Activated CD8-positive, alpha-beta memory T cell treated with anti-CD3 and anti-CD28 coated beads for 4 hours (primary cell): ENCODE data around the gene GDPD3.

Experiments
- DNase-seq, 2 donors: peaks; one replicate each; pipeline ENCODE4 v3.0.0-alpha.2; 2020; ENCODE audit warnings: low read depth in 2 of 2

GDPD3 gene

DNA sequence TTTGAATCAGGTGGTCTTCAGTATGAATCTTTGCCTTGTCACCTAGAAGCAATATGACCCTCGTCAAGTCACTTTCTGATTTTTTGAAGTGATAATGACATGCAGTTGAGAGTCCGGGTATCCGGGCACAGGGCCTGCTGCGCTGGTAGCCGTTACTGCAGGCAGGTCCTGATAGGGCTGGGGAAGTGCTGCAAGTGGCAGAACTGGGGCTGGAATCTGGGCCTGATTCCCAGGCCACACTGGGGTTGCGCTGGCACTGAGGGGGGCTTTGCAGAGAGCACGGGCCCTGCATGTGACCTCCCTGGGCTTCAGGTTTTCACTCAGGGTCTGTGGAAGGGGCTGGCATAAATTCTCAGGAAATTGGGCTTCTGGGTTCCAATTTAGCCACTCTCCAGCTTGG lies 34.6 kb downstream of the GDPD3 start:
- DNase-seq: no peak

DNA sequence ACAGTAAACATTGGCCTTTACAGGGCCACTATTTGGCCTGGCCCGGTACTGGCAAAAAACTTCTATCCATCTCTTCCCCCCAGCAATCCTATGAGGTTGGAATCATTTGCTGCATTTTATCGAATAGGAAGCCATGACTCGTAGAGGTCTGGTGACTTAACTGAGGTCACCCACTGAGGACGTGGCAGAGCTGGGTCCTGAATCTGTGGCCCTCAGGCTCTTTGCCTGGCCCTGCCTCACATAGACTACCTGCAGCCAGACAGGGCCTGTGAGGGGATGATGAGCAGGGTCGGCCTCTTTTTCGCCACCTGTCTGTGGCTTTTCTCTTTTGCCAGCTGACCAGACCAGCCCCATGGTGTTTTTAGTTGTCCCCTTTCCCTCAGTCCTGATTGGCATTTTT lies 35.7 kb downstream of the GDPD3 start:
- DNase-seq: no peak

DNA sequence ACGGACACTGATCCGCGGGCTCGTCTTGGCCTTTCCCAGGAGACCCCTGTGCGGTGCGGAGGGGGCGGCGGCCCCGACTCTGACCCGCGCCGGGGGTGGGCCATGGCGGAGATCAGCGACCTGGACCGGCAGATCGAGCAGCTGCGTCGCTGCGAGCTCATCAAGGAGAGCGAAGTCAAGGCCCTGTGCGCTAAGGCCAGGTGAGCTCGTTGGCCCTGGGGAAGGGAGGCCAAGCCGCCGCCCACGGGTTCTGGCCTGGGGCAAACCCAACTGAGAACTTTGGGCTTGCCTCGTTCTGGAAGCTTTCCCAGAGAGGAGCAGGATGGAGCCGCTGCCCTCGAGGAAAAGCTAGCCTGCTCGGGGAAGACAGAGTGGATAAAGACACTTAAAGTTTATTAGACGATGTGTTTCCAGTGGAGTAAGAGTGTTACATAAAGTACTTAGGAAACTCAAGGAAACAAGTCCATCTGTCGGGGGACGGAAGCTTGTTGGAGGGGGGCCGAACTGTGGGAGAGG lies 37.0 kb downstream of the GDPD3 start:
- no peak for DNase-seq

GRCh38 chr16:30075503-30076275 lies 37.6 kb downstream of the GDPD3 start, which contains the start of gene PPP4C:
TSS of gene PPP4C (plus strand) at chr16:30075994. CDS start at chr16:30076378, 384 bp downstream.
- peak; percentile 75 to 81 for DNase-seq

GRCh38 chr16:30070490-30070889 lies 42.8 kb downstream of the GDPD3 start:
- DNase-seq: no peak

- no peak for DNase-seq
Measured at GRCh38 chr16:30069611-30070462, 43.5 kb downstream of the GDPD3 start.

GRCh38 chr16:30068750-30069610 lies 44.4 kb downstream of the GDPD3 start:
- DNase-seq: no peak

DNA sequence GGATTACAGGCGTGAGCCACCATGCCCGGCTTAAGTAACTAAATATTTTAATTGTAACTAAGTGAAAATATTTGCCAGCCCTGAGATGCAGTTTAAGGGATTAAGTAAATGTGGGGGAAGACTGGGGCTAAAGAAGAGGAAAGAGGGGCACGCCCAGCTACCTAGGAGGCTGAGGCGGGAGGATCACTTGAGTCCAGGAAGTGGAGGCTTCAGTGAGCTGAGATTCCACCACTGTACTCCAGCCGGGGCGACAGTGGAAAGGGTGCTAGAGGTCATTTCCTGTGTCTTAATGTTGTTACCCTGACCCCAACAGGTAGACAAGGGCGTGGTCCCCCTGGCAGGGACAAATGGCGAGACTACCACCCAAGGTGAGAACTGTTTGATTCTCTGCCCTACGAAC lies 45.0 kb downstream of the GDPD3 start:
- DNase-seq: no peak

GRCh38 chr16:30067584-30067916 lies 45.8 kb downstream of the GDPD3 start:
- DNase-seq: no peak

DNA sequence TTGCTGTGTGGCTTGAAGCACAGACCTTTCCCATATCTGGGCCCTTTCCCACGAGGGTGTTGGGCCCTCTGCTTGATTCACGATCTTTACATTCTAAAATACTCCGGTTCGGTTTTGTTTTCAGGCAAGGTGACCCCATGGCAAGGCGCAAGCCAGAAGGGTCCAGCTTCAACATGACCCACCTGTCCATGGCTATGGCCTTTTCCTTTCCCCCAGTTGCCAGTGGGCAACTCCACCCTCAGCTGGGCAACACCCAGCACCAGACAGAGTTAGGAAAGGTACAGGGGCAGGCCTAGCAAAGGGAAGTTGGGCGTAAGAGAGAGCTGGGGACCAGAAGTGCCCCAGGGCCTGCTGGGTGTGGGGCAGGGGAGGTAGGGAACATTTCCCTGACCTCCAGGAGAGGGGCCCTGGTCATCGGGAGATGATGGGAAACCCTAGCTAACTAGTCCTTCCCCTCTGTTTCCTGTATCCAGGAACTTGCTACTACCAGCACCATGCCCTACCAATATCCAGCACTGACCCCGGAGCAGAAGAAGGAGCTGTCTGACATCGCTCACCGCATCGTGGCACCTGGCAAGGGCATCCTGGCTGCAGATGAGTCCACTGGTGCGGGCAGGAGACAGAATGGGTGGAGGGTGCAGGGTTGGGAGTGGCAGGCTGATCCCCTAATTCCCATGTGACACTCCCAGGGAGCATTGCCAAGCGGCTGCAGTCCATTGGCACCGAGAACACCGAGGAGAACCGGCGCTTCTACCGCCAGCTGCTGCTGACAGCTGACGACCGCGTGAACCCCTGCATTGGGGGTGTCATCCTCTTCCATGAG lies 46.4 kb downstream of the GDPD3 start:
- DNase-seq: no peak

GRCh38 chr16:30065943-30066760 lies 47.2 kb downstream of the GDPD3 start:
- no peak for DNase-seq

- peak; percentile 87 to 93 for DNase-seq
Measured at GRCh38 chr16:30065102-30065942, 48.0 kb downstream of the GDPD3 start, which contains the start of gene ALDOA. TSS of gene ALDOA (plus strand) at chr16:30065760. CDS start at chr16:30066898, 1,138 bp downstream.

- no peak for DNase-seq
Measured at GRCh38 chr16:30064729-30065101, 48.6 kb downstream of the GDPD3 start.

DNA sequence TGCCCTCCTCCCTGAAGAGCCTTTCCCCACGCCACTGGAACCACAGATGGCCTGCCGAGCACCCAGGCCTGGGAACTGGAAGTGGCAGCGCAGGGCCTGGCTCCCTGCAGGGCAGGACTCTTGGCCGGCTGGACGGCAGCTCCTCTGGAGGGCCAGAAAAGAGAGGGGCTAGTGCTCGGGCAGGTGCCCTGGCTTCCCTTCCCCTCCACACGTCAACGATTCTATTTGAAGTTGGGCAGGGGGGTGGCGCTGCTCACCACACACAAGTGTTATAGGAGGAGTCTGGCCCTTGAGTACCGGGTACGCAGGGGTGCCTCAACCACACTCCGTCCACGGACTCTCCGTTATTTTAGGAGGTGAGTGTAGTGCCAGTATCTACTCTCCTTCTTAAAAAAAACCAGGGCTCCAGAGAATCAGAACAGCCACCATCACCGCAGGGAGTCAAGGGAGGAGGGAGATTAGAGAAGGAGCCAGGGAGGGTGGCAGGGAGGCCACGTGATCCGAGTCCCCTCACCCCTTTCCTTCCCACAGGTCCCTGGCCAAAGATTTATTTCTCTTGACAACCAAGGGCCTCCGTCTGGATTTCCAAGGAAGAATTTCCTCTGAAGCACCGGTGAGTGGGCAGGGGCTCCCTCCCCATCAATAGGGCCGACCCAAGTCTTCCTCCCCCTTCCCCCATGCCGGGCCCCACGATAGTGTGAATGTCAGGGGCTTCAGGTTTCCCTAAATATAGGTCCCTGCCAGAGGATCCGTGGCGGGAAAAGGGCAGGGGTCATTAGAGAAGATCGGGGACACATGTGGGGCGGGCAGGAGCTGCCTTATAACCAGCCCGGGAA lies 49.2 kb downstream of the GDPD3 start:
- peak; percentile 33 to 56 for DNase-seq

- DNase-seq: no peak
Measured at GRCh38 chr16:30063278-30063892, 50.0 kb downstream of the GDPD3 start.

- DNase-seq: no peak
Measured at GRCh38 chr16:30060836-30061554, 52.3 kb downstream of the GDPD3 start.

GRCh38 chr16:30060346-30060745 lies 53.0 kb downstream of the GDPD3 start:
- DNase-seq: no peak
